ENCODE results near the gene ELK1. TPM values are rescaled to one million over a fixed set of nuclear protein-coding genes. Genes with fewer than 3 reads are reported as not detected.

The ELK1 gene
- total RNA-seq, 1 experiment from 2014 or later = 48.8 TPM

GRCh38 chrX:47597222-47597621, 53.1 kb downstream of the ELK1 start:
- intact Hi-C loops (cut with micrococcal nuclease) = no loop called here
- H3K4me3 Mint-ChIP-seq (ENCODE audit: unreplicated experiment) = no peak overlapping the region
- ChIA-PET POLR2A (no interaction called here), CTCF (interaction anchor here (0.6 to 0.7 kb wide), 4 partner anchors 8 to 235 kb away, joined by 3 to 6 read pairs (median 4); no protein-coding TSS in a partner anchor)
- H3K27ac Mint-ChIP-seq (ENCODE audit: low read depth, unreplicated experiment) = peak overlapping the region; percentile 59
- H3K36me3 Mint-ChIP-seq (ENCODE audit: insufficient read depth, unreplicated experiment) = no peaks in the 10 kb centered on the region
- DNase-seq (ENCODE audit: unreplicated experiment) = no peak
- no peaks in the 10 kb centered on the region for H3K9me3 Mint-ChIP-seq (ENCODE audit: unreplicated experiment)
- no peak for TF ChIP-seq CTCF (IDR thresholded peaks at IDR 0.05; ENCODE audit: unreplicated experiment)
- no peaks in the 10 kb centered on the region for H3K27me3 Mint-ChIP-seq (ENCODE audit: insufficient read depth, unreplicated experiment)
- peaks cover 4% of the 10 kb centered on the region for H3K4me1 Mint-ChIP-seq (ENCODE audit: insufficient read depth, unreplicated experiment)
- BruUV-seq (replicated peaks) = no TSS peak

- Mint-ChIP-seq H3K27me3 (ENCODE audit: insufficient read depth, unreplicated experiment) (no peaks in the 10 kb centered on the region), H3K4me3 (ENCODE audit: unreplicated experiment) (no peak overlapping the region), H3K36me3 (ENCODE audit: insufficient read depth, unreplicated experiment) (no peaks in the 10 kb centered on the region), H3K9me3 (ENCODE audit: unreplicated experiment) (no peaks in the 10 kb centered on the region), H3K4me1 (ENCODE audit: insufficient read depth, unreplicated experiment) (peaks cover 4% of the 10 kb centered on the region), H3K27ac (ENCODE audit: low read depth, unreplicated experiment) (peak overlapping the region; percentile 59)
- ChIA-PET CTCF (interaction anchor here (1.0 to 2.4 kb wide), 3 partner anchors 10 to 55 kb away, joined by 3 to 8 read pairs (median 5); no protein-coding TSS in a partner anchor), POLR2A (interaction anchor here (0.6 to 2.3 kb wide), 9 partner anchors 9 to 390 kb away, joined by 3 to 21 read pairs (median 3); partner anchors contain the start of genes ARAF and TIMP1)
- intact Hi-C loops (cut with micrococcal nuclease) = no loop called here
- TF ChIP-seq CTCF (IDR thresholded peaks at IDR 0.05; ENCODE audit: unreplicated experiment) = no peak
- BruUV-seq (replicated peaks) = no TSS peak
- DNase-seq (ENCODE audit: unreplicated experiment) = no peak
Observed at GRCh38 chrX:47596256-47596655, 54.1 kb downstream of the ELK1 start.

- intact Hi-C loops (cut with micrococcal nuclease) = no loop called here
- CTCF ChIA-PET = interaction anchor here (1.0 to 2.4 kb wide), 3 partner anchors 10 to 55 kb away, joined by 3 to 8 read pairs (median 5); no protein-coding TSS in a partner anchor
- H3K27me3 Mint-ChIP-seq (ENCODE audit: insufficient read depth, unreplicated experiment) = no peaks in the 10 kb centered on the region
- POLR2A ChIA-PET = interaction anchor here (0.6 to 2.3 kb wide), 12 partner anchors 8 to 391 kb away, joined by 3 to 21 read pairs (median 3); partner anchors contain the start of genes ARAF, ELK1 and TIMP1
- no peak for TF ChIP-seq CTCF (IDR thresholded peaks at IDR 0.05; ENCODE audit: unreplicated experiment)
- no peaks in the 10 kb centered on the region for H3K36me3 Mint-ChIP-seq (ENCODE audit: insufficient read depth, unreplicated experiment)
- H3K9me3 Mint-ChIP-seq (ENCODE audit: unreplicated experiment) = no peaks in the 10 kb centered on the region
- peaks cover 4% of the 10 kb centered on the region for H3K4me1 Mint-ChIP-seq (ENCODE audit: insufficient read depth, unreplicated experiment)
- no peak overlapping the region for H3K4me3 Mint-ChIP-seq (ENCODE audit: unreplicated experiment)
- H3K27ac Mint-ChIP-seq (ENCODE audit: low read depth, unreplicated experiment) = peak overlapping the region; percentile 59
- BruUV-seq (replicated peaks) = no TSS peak
- DNase-seq (ENCODE audit: unreplicated experiment) = peak; percentile 70
Observed at GRCh38 chrX:47595716-47596251, 54.6 kb downstream of the ELK1 start.

GRCh38 chrX:47593522-47593921, 56.8 kb downstream of the ELK1 start:
- Mint-ChIP-seq H3K4me1 (ENCODE audit: insufficient read depth, unreplicated experiment) (peaks cover 4% of the 10 kb centered on the region), H3K27ac (ENCODE audit: low read depth, unreplicated experiment) (no peak overlapping the region), H3K9me3 (ENCODE audit: unreplicated experiment) (no peaks in the 10 kb centered on the region), H3K27me3 (ENCODE audit: insufficient read depth, unreplicated experiment) (no peaks in the 10 kb centered on the region), H3K4me3 (ENCODE audit: unreplicated experiment) (no peak overlapping the region), H3K36me3 (ENCODE audit: insufficient read depth, unreplicated experiment) (peaks cover 3% of the 10 kb centered on the region)
- CTCF ChIA-PET = interaction anchor here (0.7 kb wide), 1 partner anchor 8 kb away, joined by 4 read pairs; no protein-coding TSS in a partner anchor
- DNase-seq (ENCODE audit: unreplicated experiment) = no peak
- no peak for TF ChIP-seq CTCF (IDR thresholded peaks at IDR 0.05; ENCODE audit: unreplicated experiment)
- no TSS peak for BruUV-seq (replicated peaks)
- intact Hi-C loops (cut with micrococcal nuclease) = no loop called here
- POLR2A ChIA-PET = no interaction called here
